CD4-positive, CD25-positive, alpha-beta regulatory T cell (primary cell): ENCODE results near the gene SLC7A6OS. TPM values are rescaled to one million over a fixed set of nuclear protein-coding genes. Genes with fewer than 3 reads are reported as not detected.
A peak's percentile ranks its signal among the peaks of the same experiment; 100 is the strongest.

Source experiments
- ATAC-seq, 2 donors: fragments of 150-1000 bp; cut with Tn5 transposase; one replicate each; pipeline ENCODE4 v1.10.0; 2021; ENCODE audit warnings: low read depth in 2 of 2, moderate number of reproducible peaks in 2 of 2, moderate library complexity in 1 of 2
- DNase-seq, 3 donors: peaks; one replicate each; pipeline versions ENCODE4 v3.0.0 to v3.0.0-alpha.2; 2012 to 2022; ENCODE audit warnings: mixed read lengths in 1 of 3
- H3K27ac ChIP-seq: one replicate; pipeline ENCODE4 v1.7.0; 2013; ENCODE audit warnings: mild to moderate bottlenecking, low read length; ENCODE audit not compliant: insufficient read depth, poor library complexity, severe bottlenecking
- H3K27me3 ChIP-seq: one replicate; pipeline ENCODE4 v1.7.0; 2013; ENCODE audit warnings: low read length; ENCODE audit not compliant: control insufficient read depth, insufficient read depth
- H3K36me3 ChIP-seq: one replicate; pipeline ENCODE4 v1.7.0; 2013; ENCODE audit warnings: mild to moderate bottlenecking, low read length, moderate library complexity; ENCODE audit not compliant: control insufficient read depth, insufficient read depth
- H3K4me1 ChIP-seq: 2 replicates; pipeline ENCODE4 v1.7.0; 2013; ENCODE audit warnings: mild to moderate bottlenecking, low read length; ENCODE audit not compliant: insufficient read depth, control insufficient read depth, poor library complexity, severe bottlenecking
- H3K4me3 ChIP-seq: one replicate; pipeline ENCODE4 v1.7.0; 2013; ENCODE audit warnings: low read depth, mild to moderate bottlenecking, low read length, moderate library complexity
- H3K9me3 ChIP-seq, 2 experiments: 1 replicate in 1 of 2; 2 replicates in 1 of 2; pipeline ENCODE4 v1.7.0; 2013; ENCODE audit warnings: low read length in 2 of 2, mild to moderate bottlenecking in 1 of 2, moderate library complexity in 1 of 2; ENCODE audit not compliant: control insufficient read depth in 2 of 2
- H3K27ac Mint-ChIP-seq, 3 donors: one replicate each; pipeline ENCODE4 v1.8.0; 2020 to 2022; ENCODE audit warnings: mild to moderate bottlenecking in 3 of 3, mixed read lengths in 3 of 3, moderate library complexity in 2 of 3
- H3K27me3 Mint-ChIP-seq: one replicate; pipeline ENCODE4 v1.8.0; 2022; ENCODE audit warnings: mild to moderate bottlenecking, mixed read lengths
- H3K36me3 Mint-ChIP-seq: one replicate; pipeline ENCODE4 v1.8.0; 2020; ENCODE audit warnings: mixed read lengths
- H3K4me1 Mint-ChIP-seq, 4 donors: one replicate each; pipeline ENCODE4 v1.8.0; 2020 to 2022; ENCODE audit warnings: mixed read lengths in 4 of 4, mild to moderate bottlenecking in 1 of 4
- H3K4me3 Mint-ChIP-seq, 4 donors: one replicate each; pipeline ENCODE4 v1.8.0; 2020 to 2022; ENCODE audit warnings: mild to moderate bottlenecking in 4 of 4, mixed read lengths in 4 of 4, moderate library complexity in 3 of 4
- H3K9me3 Mint-ChIP-seq, 7 donors: one replicate each; pipeline ENCODE4 v1.8.0; 2020 to 2022; ENCODE audit warnings: mixed read lengths in 7 of 7, mild to moderate bottlenecking in 3 of 7, moderate library complexity in 2 of 7
- polyA plus RNA-seq, 4 donors: library from polyadenylated mRNA; unstranded; fragments of 300-500 nt; fragmentation: Illumina TruSeq; gene quantifications; one replicate each; pipeline ENCODE4 v1.2.3, GENCODE V29; 2021
- total RNA-seq: library from RNA; stranded (reverse); gene quantifications from one replicate; pipeline ENCODE4 v1.2.3, GENCODE V29; 2022

Gene SLC7A6OS
- total and polyA plus RNA-seq, 5 donors from 2014 or later: 23.7 to 38.4 (median 27.6) TPM

- peaks cover 37% of the 10 kb centered on the region for H3K36me3 ChIP-seq
- H3K9me3 Mint-ChIP-seq: no peaks in the 10 kb centered on the region
- H3K27me3 ChIP-seq: no peaks in the 10 kb centered on the region
- H3K9me3 ChIP-seq: no peaks in the 10 kb centered on the region
- H3K36me3 Mint-ChIP-seq: peaks cover 53% of the 10 kb centered on the region
- peak overlapping the region; percentile 86 to 97 (median 92) for H3K27ac Mint-ChIP-seq
- peak overlapping the region; percentile 74 for H3K27ac ChIP-seq
- ATAC-seq (no peak), DNase-seq (no peak)
- peak overlapping the region; percentile 82 for H3K4me3 ChIP-seq
- H3K4me3 Mint-ChIP-seq: peak overlapping the region in 3 of 4 donors; percentile 74 to 88 (median 85)
- H3K4me1 ChIP-seq: peaks cover 96% of the 10 kb centered on the region
- H3K27me3 Mint-ChIP-seq: no peaks in the 10 kb centered on the region
- peaks cover 31 to 97% (median 77%) of the 10 kb centered on the region in 4 donors for H3K4me1 Mint-ChIP-seq
Measured at GRCh38 chr16:68288252-68288650, 22.5 kb downstream of the SLC7A6OS start.

GRCh38 chr16:68287276-68288251 lies 23.2 kb downstream of the SLC7A6OS start:
- Mint-ChIP-seq H3K36me3 (peaks cover 55% of the 10 kb centered on the region), H3K4me3 (peak overlapping the region; percentile 16 to 88 (median 80)), H3K27me3 (no peaks in the 10 kb centered on the region), H3K27ac (peak overlapping the region; percentile 86 to 97 (median 92)), H3K4me1 (peaks cover 31 to 99% (median 80%) of the 10 kb centered on the region in 4 donors), H3K9me3 (no peaks in the 10 kb centered on the region)
- Histone ChIP-seq H3K4me1 (peaks cover 100% of the 10 kb centered on the region), H3K27ac (peak overlapping the region; percentile 74), H3K9me3 (no peaks in the 10 kb centered on the region), H3K36me3 (peaks cover 30% of the 10 kb centered on the region), H3K4me3 (peak overlapping the region; percentile 82), H3K27me3 (no peaks in the 10 kb centered on the region)
- DNase-seq (peak; percentile 22 to 92 (median 69)), ATAC-seq (peak; percentile 64 to 69)

GRCh38 chr16:68286153-68287074 lies 24.3 kb downstream of the SLC7A6OS start:
- Histone ChIP-seq H3K36me3 (peaks cover 27% of the 10 kb centered on the region), H3K27me3 (no peaks in the 10 kb centered on the region), H3K4me1 (peaks cover 98% of the 10 kb centered on the region), H3K9me3 (no peaks in the 10 kb centered on the region), H3K27ac (peak overlapping the region; percentile 74), H3K4me3 (peak overlapping the region; percentile 82)
- DNase-seq: peak in 2 of 3 donors; percentile 60 to 85
- Mint-ChIP-seq H3K9me3 (no peaks in the 10 kb centered on the region), H3K27ac (peak overlapping the region; percentile 86 to 92 (median 89)), H3K4me1 (peaks cover 28 to 100% (median 83%) of the 10 kb centered on the region in 4 donors), H3K4me3 (peak overlapping the region; percentile 74 to 88 (median 84)), H3K27me3 (no peaks in the 10 kb centered on the region), H3K36me3 (peaks cover 59% of the 10 kb centered on the region)
- peak; percentile 58 to 64 for ATAC-seq

- Mint-ChIP-seq H3K36me3 (peaks cover 60% of the 10 kb centered on the region), H3K27ac (peak overlapping the region; percentile 86 to 92 (median 89)), H3K27me3 (no peaks in the 10 kb centered on the region), H3K4me1 (peaks cover 32 to 100% (median 83%) of the 10 kb centered on the region in 4 donors), H3K4me3 (peak overlapping the region; percentile 77 to 88 (median 84)), H3K9me3 (no peaks in the 10 kb centered on the region)
- Histone ChIP-seq H3K36me3 (peaks cover 26% of the 10 kb centered on the region), H3K4me3 (peak overlapping the region; percentile 82), H3K4me1 (peaks cover 98% of the 10 kb centered on the region), H3K9me3 (no peaks in the 10 kb centered on the region), H3K27me3 (no peaks in the 10 kb centered on the region), H3K27ac (peak overlapping the region; percentile 74)
- DNase-seq: no peak
- ATAC-seq: no peak
Measured at GRCh38 chr16:68285683-68286082, 25.1 kb downstream of the SLC7A6OS start.

- H3K9me3 Mint-ChIP-seq: no peaks in the 10 kb centered on the region
- peak in 1 of 2 donors; percentile 3 for ATAC-seq
- peak overlapping the region; percentile 82 for H3K4me3 ChIP-seq
Measured at GRCh38 chr16:68284847-68285246, 25.9 kb downstream of the SLC7A6OS start.

GRCh38 chr16:68283801-68284598 lies 26.7 kb downstream of the SLC7A6OS start:
- peak overlapping the region; percentile 82 for H3K4me3 ChIP-seq
- DNase-seq: peak in 1 of 3 donors; percentile 54
- H3K27me3 Mint-ChIP-seq: no peaks in the 10 kb centered on the region
- no peaks in the 10 kb centered on the region for H3K9me3 ChIP-seq
- H3K27ac ChIP-seq: peak overlapping the region; percentile 74
- ATAC-seq: no peak
- H3K27me3 ChIP-seq: no peaks in the 10 kb centered on the region
- peaks cover 28 to 97% (median 75%) of the 10 kb centered on the region in 4 donors for H3K4me1 Mint-ChIP-seq
- peak overlapping the region; percentile 86 to 92 (median 89) for H3K27ac Mint-ChIP-seq
- H3K4me1 ChIP-seq: peaks cover 98% of the 10 kb centered on the region
- H3K36me3 ChIP-seq: peaks cover 21% of the 10 kb centered on the region
- H3K36me3 Mint-ChIP-seq: peaks cover 56% of the 10 kb centered on the region
- no peaks in the 10 kb centered on the region for H3K9me3 Mint-ChIP-seq
- peak overlapping the region; percentile 77 to 93 (median 86) for H3K4me3 Mint-ChIP-seq

More at GRCh38 chr16:68284847-68285246, 25.9 kb downstream of the SLC7A6OS start:
- H3K4me1 Mint-ChIP-seq: peaks cover 32 to 97% (median 81%) of the 10 kb centered on the region in 4 donors
- H3K4me3 Mint-ChIP-seq: peak overlapping the region; percentile 77 to 93 (median 86)
- Histone ChIP-seq H3K9me3 (no peaks in the 10 kb centered on the region), H3K4me1 (peaks cover 98% of the 10 kb centered on the region), H3K27me3 (no peaks in the 10 kb centered on the region), H3K27ac (peak overlapping the region; percentile 74), H3K36me3 (peaks cover 21% of the 10 kb centered on the region)
- peaks cover 59% of the 10 kb centered on the region for H3K36me3 Mint-ChIP-seq
- no peaks in the 10 kb centered on the region for H3K27me3 Mint-ChIP-seq
- H3K27ac Mint-ChIP-seq: peak overlapping the region; percentile 86 to 92 (median 89)
- DNase-seq: peak in 1 of 3 donors; percentile 43
